Lower lobe of right lung (tissue), 2 donors: Measurements from ENCODE around the gene HAX1. TPM values are rescaled to one million over a fixed set of nuclear protein-coding genes. Genes with fewer than 3 reads are reported as not detected.
A peak's percentile ranks its signal among the peaks of the same experiment; 100 is the strongest.
"Not testable (repeated sequence)": the region's sequence is repeated elsewhere in the genome, so short reads cannot be mapped to it uniquely, and the experiment has no call there.

Experiments
- ATAC-seq, 2 donors: fragments of 200-7000 bp; cut with Tn5 transposase; one replicate each; pipeline ENCODE4 v1.9.1; 2020 to 2022; ENCODE audit warnings: mild to moderate bottlenecking in 2 of 2, moderate library complexity in 2 of 2
- DNase-seq: peaks from one replicate; pipeline ENCODE4 v3.0.0-alpha.2; 2020
- H3K27ac ChIP-seq: fragments of 200-600 bp; one replicate; pipeline ENCODE4 v1.8.0; 2022
- H3K27me3 ChIP-seq: fragments of 200-600 bp; one replicate; pipeline ENCODE4 v1.8.0; 2022; ENCODE audit warnings: low read depth
- H3K36me3 ChIP-seq: fragments of 200-600 bp; one replicate; pipeline ENCODE4 v1.8.0; 2022; ENCODE audit warnings: mild to moderate bottlenecking
- H3K4me1 ChIP-seq: fragments of 200-600 bp; one replicate; pipeline ENCODE4 v1.8.0; 2022
- H3K4me3 ChIP-seq: fragments of 200-600 bp; one replicate; pipeline ENCODE4 v1.8.0; 2022; ENCODE audit warnings: mild to moderate bottlenecking
- H3K9me3 ChIP-seq: fragments of 200-600 bp; one replicate; pipeline ENCODE4 v1.8.0; 2022
- intact Hi-C: fragments of 100-400 bp; cut with DNase I; formaldehyde crosslinking; loops from one replicate; pipeline ENCODE4 v1.11.0; 2022
- long read RNA-seq: library from polyadenylated mRNA; unstranded; transcript quantifications from one replicate; pipeline ENCODE4 v2.0.0, GENCODE V29; 2021
- total RNA-seq: library from RNA; stranded (reverse); fragmentation: NEBNext Ultra II Directional; extraction: Animal tissue kit (Norgen Biotek cat#: 25700); gene quantifications from one replicate; pipeline ENCODE4 v1.2.1, GENCODE V29; 2021
- TF ChIP-seq, protein P1 (sequence below): fragments of 200-600 bp; IDR thresholded peaks from one replicate; pipeline ENCODE4 v1.8.0; 2022; ENCODE audit warnings: antibody characterized with exemption, mild to moderate bottlenecking
- donor health status: DM: no; HTN: yes; CAD: no; lungs with severe emphysema.

The HAX1 gene
- 75.4 TPM for total RNA-seq
- long read RNA-seq, transcript HAX1-201 (7 exons, 1,227 nt) = major isoform, 70 of 98 reads
- long read RNA-seq, partial matches to known transcripts = 16 of 98 reads
- long read RNA-seq, other reads (novel, unspliced or antisense) = 8 of 98 reads

- H3K27ac ChIP-seq = peak within 1 kb of the TSS; percentile 88
- peaks cover 64% of the 10 kb centered on the region for H3K36me3 ChIP-seq
- peak within 1 kb of the TSS; percentile 68 for H3K4me3 ChIP-seq
- no peaks in the 10 kb centered on the region for H3K27me3 ChIP-seq
- H3K9me3 ChIP-seq = no peaks in the 10 kb centered on the region
- ATAC-seq (peak; percentile 93 to 97), DNase-seq (peak; percentile 96)
- TF ChIP-seq, protein P1, sequence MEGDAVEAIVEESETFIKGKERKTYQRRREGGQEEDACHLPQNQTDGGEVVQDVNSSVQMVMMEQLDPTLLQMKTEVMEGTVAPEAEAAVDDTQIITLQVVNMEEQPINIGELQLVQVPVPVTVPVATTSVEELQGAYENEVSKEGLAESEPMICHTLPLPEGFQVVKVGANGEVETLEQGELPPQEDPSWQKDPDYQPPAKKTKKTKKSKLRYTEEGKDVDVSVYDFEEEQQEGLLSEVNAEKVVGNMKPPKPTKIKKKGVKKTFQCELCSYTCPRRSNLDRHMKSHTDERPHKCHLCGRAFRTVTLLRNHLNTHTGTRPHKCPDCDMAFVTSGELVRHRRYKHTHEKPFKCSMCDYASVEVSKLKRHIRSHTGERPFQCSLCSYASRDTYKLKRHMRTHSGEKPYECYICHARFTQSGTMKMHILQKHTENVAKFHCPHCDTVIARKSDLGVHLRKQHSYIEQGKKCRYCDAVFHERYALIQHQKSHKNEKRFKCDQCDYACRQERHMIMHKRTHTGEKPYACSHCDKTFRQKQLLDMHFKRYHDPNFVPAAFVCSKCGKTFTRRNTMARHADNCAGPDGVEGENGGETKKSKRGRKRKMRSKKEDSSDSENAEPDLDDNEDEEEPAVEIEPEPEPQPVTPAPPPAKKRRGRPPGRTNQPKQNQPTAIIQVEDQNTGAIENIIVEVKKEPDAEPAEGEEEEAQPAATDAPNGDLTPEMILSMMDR = peak; percentile 78
- H3K4me1 ChIP-seq = peaks cover 18% of the 10 kb centered on the region
- intact Hi-C loops = no loop called here
These were observed at the start of gene HAX1 for GRCh38 chr1:154272217-154272998. TSS of gene HAX1 (plus strand) at chr1:154272629. CDS start at chr1:154272724, 95 bp downstream.

DNA sequence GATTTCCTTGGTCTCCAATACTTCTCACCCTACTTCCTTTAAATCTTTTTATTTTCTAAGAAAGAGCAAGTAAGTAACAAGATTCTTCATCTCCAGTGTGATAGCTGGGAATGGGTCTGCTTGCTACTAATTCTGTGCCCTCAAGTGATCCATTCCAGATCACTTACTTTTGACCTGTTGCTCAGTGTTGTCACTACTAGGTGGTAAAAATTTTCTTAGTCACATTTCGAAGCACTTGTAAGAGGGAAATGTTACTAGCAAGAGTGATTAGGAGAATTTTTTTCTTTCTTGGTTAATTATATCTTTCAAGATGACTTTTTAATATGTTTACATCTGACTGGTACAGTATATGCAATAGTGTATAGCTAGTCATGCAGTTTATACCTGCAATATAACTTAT lies 49.5 kb upstream of the HAX1 start:
- Histone ChIP-seq H3K27me3 (no peaks in the 10 kb centered on the region), H3K9me3 (no peaks in the 10 kb centered on the region), H3K36me3 (peaks cover 42% of the 10 kb centered on the region), H3K4me1 (peaks cover 53% of the 10 kb centered on the region), H3K4me3 (peak overlapping the region; percentile 77), H3K27ac (no peak overlapping the region)
- TF ChIP-seq, protein P1 = no peak
- DNase-seq (no peak), ATAC-seq (no peak)
- intact Hi-C loops = no loop called here

- H3K27ac ChIP-seq = no peak overlapping the region
- TF ChIP-seq, protein P1 = no peak
- no peaks in the 10 kb centered on the region for H3K9me3 ChIP-seq
- DNase-seq = no peak
- H3K36me3 ChIP-seq = peaks cover 42% of the 10 kb centered on the region
- no peak for ATAC-seq
- intact Hi-C loops = no loop called here
- H3K4me1 ChIP-seq = peaks cover 46% of the 10 kb centered on the region
- H3K4me3 ChIP-seq = no peak overlapping the region
- H3K27me3 ChIP-seq = no peaks in the 10 kb centered on the region
These were observed 48.8 kb upstream of the HAX1 start for GRCh38 chr1:154223621-154224020.

DNA sequence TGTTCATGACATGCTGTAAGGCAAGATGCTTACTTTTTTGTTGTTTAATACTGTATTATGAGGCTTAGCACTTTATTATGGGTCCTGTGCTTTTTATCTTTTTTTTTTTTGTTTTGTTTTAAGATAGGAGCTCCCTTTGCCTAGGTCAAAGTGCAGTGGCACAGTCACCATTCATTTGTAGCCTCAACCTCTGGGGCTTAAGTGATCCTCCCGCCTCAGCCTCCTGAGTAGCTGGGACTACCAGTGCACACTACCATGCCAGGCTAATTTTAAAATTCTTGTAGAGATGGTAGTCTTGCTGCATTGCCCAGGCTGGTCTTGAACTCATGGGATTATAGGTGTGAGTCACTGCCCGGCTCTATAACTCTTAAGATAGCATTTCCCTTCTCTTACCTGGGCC lies 47.1 kb upstream of the HAX1 start:
- Histone ChIP-seq H3K27me3 (no peaks in the 10 kb centered on the region), H3K9me3 (no peaks in the 10 kb centered on the region), H3K4me3 (no peak overlapping the region), H3K27ac (no peak overlapping the region), H3K4me1 (peaks cover 36% of the 10 kb centered on the region), H3K36me3 (peaks cover 55% of the 10 kb centered on the region)
- no peak for DNase-seq
- intact Hi-C loops = no loop called here
- TF ChIP-seq, protein P1 = no peak
- no peak for ATAC-seq

- H3K4me3 ChIP-seq, ATAC-seq, H3K27me3 ChIP-seq, DNase-seq, intact Hi-C loops, H3K27ac ChIP-seq, H3K9me3 ChIP-seq, H3K4me1 ChIP-seq: not testable (repeated sequence)
- H3K36me3 ChIP-seq = peaks cover 98% of the 10 kb centered on the region
These were observed 41.3 kb upstream of the HAX1 start for GRCh38 chr1:154231112-154231511.

DNA sequence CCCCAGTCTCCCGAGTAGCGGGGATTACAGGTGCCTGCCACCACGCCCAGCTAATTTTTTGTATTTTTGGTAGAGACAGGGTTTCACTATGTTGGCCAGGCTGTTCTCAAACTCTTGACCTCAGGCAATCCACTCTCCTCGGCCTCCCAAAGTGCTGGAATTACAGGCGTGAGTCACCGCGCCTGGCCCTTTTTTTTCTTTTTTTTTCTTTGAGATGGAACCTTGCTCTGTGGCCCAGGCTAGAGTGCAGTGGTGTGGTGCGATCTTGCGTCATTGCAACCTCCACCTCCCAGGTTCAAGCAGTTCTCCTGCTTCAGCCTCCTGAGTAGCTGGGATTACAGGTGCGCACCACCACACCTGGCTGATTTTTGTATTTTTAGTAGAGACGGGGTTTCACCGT lies 39.3 kb upstream of the HAX1 start:
- not testable (repeated sequence) for ATAC-seq

More for the DNA sequence above, 39.3 kb upstream of the HAX1 start:
- H3K36me3 ChIP-seq = peaks cover 98% of the 10 kb centered on the region
- DNase-seq, H3K27me3 ChIP-seq, H3K4me1 ChIP-seq, H3K27ac ChIP-seq, H3K9me3 ChIP-seq, H3K4me3 ChIP-seq, intact Hi-C loops: not testable (repeated sequence)
